Measurements from ENCODE around the gene SGSM1. TPM values are rescaled to one million over a fixed set of nuclear protein-coding genes. Genes with fewer than 3 reads are reported as not detected.

SGSM1 gene
- total and polyA plus RNA-seq, 8 donors: 0.68 to 4.7 (median 2.5) TPM

DNA sequence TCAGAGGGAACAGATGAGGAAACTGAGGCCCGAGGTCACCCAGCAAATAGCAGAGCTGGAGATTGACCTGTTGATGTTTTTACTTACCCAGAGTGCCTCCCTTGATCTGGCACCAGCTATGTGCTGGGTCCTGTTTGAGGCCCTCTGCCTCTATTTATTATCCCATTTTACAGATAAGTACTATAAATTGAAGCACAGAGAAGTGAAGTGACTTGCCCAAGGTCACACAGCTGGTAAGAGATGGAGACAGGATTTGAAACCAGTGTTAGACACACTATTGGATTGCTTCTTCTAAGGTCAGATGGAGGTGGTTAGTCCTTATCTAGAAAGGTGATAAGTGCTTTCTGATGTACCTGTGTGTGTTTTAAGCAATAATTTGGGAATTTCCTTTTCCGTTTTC is 13.5 kb downstream of the SGSM1 start:
- TF ChIP-seq EP300 (IDR thresholded peaks at IDR 0.05) (no peak), POLR2A (IDR thresholded peaks at IDR 0.05) (no peak)
- Histone ChIP-seq H3K4me1 (peaks cover 10 to 27% (median 18%) of the 10 kb centered on the region in 4 donors), H3K36me3 (no peaks in the 10 kb centered on the region), H3K9me3 (peaks cover 0 to 6% (median 0%) of the 10 kb centered on the region in 4 donors), H3K4me3 (no peak overlapping the region), H3K27ac (peak overlapping the region in 2 of 5 donors; percentile 52), H3K27me3 (no peaks in the 10 kb centered on the region)
- WGBS, 5 donors: 29 to 50% (median 39%) methylated on average over 2 of the region's 2 CpGs
- intact Hi-C loops (cut with DNase I; ENCODE audit: low total_unique reads): no loop called here
- no peak for DNase-seq

- Histone ChIP-seq H3K27me3 (no peaks in the 10 kb centered on the region), H3K27ac (peak overlapping the region in 4 of 5 donors; percentile 17 to 52 (median 46)), H3K4me3 (no peak overlapping the region), H3K36me3 (no peaks in the 10 kb centered on the region), H3K9me3 (peaks cover 0 to 6% (median 0%) of the 10 kb centered on the region in 4 donors), H3K4me1 (peaks cover 10 to 27% (median 18%) of the 10 kb centered on the region in 4 donors)
- 14 to 28% (median 16%) methylated on average over 10 of the region's 10 CpGs for WGBS, 5 donors
- TF ChIP-seq POLR2A (IDR thresholded peaks at IDR 0.05) (no peak), POLR2AphosphoS5 (IDR thresholded peaks at IDR 0.05) (no peak), CTCF (IDR thresholded peaks at IDR 0.05) (no peak), EP300 (IDR thresholded peaks at IDR 0.05) (no peak)
- peak; percentile 78 to 86 for DNase-seq
- intact Hi-C loops (cut with DNase I; ENCODE audit: low total_unique reads): no loop called here
Measured at GRCh38 chr22:24819911-24820461, 14.0 kb downstream of the SGSM1 start.

GRCh38 chr22:24822471-24822870 is 16.5 kb downstream of the SGSM1 start:
- Histone ChIP-seq H3K4me3 (no peak overlapping the region), H3K27ac (no peak overlapping the region), H3K9me3 (no peaks in the 10 kb centered on the region), H3K36me3 (no peaks in the 10 kb centered on the region), H3K27me3 (no peaks in the 10 kb centered on the region), H3K4me1 (peaks cover 10 to 31% (median 25%) of the 10 kb centered on the region in 4 donors)
- TF ChIP-seq CTCF (IDR thresholded peaks at IDR 0.05) (no peak), POLR2A (IDR thresholded peaks at IDR 0.05) (no peak), EP300 (IDR thresholded peaks at IDR 0.05) (no peak), POLR2AphosphoS5 (IDR thresholded peaks at IDR 0.05) (no peak)
- DNase-seq: peak in 1 of 2 donors; percentile 56
- 21 to 50% (median 37%) methylated on average over 2 of the region's 2 CpGs for WGBS, 5 donors
- intact Hi-C loops (cut with DNase I; ENCODE audit: low total_unique reads): no loop called here

GRCh38 chr22:24823787-24824186 is 17.8 kb downstream of the SGSM1 start:
- 94 to 98% (median 94%) methylated on average over 9 of the region's 9 CpGs for WGBS, 5 donors
- TF ChIP-seq EP300 (IDR thresholded peaks at IDR 0.05) (no peak), POLR2A (IDR thresholded peaks at IDR 0.05) (no peak), POLR2AphosphoS5 (IDR thresholded peaks at IDR 0.05) (no peak), CTCF (IDR thresholded peaks at IDR 0.05) (no peak)

GRCh38 chr22:24824250-24824649 is 18.2 kb downstream of the SGSM1 start:
- H3K27ac ChIP-seq: no peak overlapping the region
- H3K27me3 ChIP-seq: no peaks in the 10 kb centered on the region
- intact Hi-C loops (cut with DNase I; ENCODE audit: low total_unique reads): no loop called here
- peaks cover 10 to 36% (median 26%) of the 10 kb centered on the region in 4 donors for H3K4me1 ChIP-seq
- no peaks in the 10 kb centered on the region for H3K9me3 ChIP-seq
- no peaks in the 10 kb centered on the region for H3K36me3 ChIP-seq
- no peak for DNase-seq
- no peak for TF ChIP-seq POLR2A (IDR thresholded peaks at IDR 0.05)
- TF ChIP-seq POLR2AphosphoS5 (IDR thresholded peaks at IDR 0.05): no peak
- TF ChIP-seq EP300 (IDR thresholded peaks at IDR 0.05): no peak
- TF ChIP-seq CTCF (IDR thresholded peaks at IDR 0.05): no peak
- no peak overlapping the region for H3K4me3 ChIP-seq
- 59 to 75% (median 67%) methylated on average over 3 of the region's 3 CpGs for WGBS, 5 donors

More at GRCh38 chr22:24823787-24824186, 17.8 kb downstream of the SGSM1 start:
- Histone ChIP-seq H3K36me3 (no peaks in the 10 kb centered on the region), H3K4me3 (no peak overlapping the region), H3K4me1 (peaks cover 10 to 36% (median 27%) of the 10 kb centered on the region in 4 donors), H3K27ac (no peak overlapping the region), H3K9me3 (no peaks in the 10 kb centered on the region), H3K27me3 (no peaks in the 10 kb centered on the region)
- intact Hi-C loops (cut with DNase I; ENCODE audit: low total_unique reads): no loop called here
- DNase-seq: no peak
